ENCODE results near the gene ADCY6. TPM values are rescaled to one million over a fixed set of nuclear protein-coding genes. Genes with fewer than 3 reads are reported as not detected.

Gene ADCY6
- total and polyA plus RNA-seq, 2 donors (not counting 3 experiments of a cell fraction or from before 2014, with no cell fraction given) = 37.0 to 46.2 TPM

DNA sequence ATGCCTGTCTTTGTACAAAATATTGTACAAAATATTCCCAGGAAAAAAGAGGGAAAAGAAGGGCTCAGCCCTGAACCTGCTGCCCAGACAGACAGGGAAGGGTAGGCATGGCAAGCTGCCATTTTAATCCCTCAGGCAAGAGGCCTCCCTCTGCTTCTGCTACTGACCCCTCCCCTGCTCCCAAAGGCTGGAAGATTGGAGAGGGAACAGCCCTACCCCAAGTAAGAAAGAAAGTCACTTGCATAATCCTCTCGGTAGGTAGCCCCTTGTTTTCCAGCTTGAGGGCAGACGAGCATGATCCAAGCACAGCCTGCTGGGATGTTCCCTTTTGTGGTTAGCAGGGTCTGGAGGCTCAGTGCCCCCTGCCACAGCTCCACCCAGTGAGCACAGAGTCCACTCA is 20.7 kb downstream of the ADCY6 start:
- no peak overlapping the region for H3K4me2 ChIP-seq (ENCODE audit: insufficient read depth, low read length)
- H3K9ac ChIP-seq (replicated peaks; ENCODE audit: extremely low read depth, insufficient read depth, low read length) = no peak overlapping the region
- TF ChIP-seq EZH2 (IDR thresholded peaks at IDR 0.05; ENCODE audit: borderline replicate concordance, low read depth, low read length, severe bottlenecking) = no peak
- TF ChIP-seq FOS (IDR thresholded peaks at IDR 0.05; ENCODE audit: borderline replicate concordance, insufficient read depth, low read length) = no peak
- TF ChIP-seq POLR2AphosphoS5 (IDR thresholded peaks at IDR 0.05; ENCODE audit: insufficient read depth, low read depth, low read length) = no peak
- TF ChIP-seq, protein P1, sequence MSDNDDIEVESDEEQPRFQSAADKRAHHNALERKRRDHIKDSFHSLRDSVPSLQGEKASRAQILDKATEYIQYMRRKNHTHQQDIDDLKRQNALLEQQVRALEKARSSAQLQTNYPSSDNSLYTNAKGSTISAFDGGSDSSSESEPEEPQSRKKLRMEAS (IDR thresholded peaks at IDR 0.05; ENCODE audit: insufficient read depth, insufficient read length) = no peak
- TF ChIP-seq JUN (IDR thresholded peaks at IDR 0.05; ENCODE audit: borderline replicate concordance, insufficient read depth, insufficient read length, low read depth) = no peak
- TF ChIP-seq POLR2A (IDR thresholded peaks at IDR 0.05; ENCODE audit: low read depth, low read length) = no peak
- TF ChIP-seq MYC (IDR thresholded peaks at IDR 0.05; ENCODE audit: low read depth, low read length) = no peak
- TF ChIP-seq GATA2 (IDR thresholded peaks at IDR 0.05; ENCODE audit: insufficient read depth, insufficient read length, low read depth, low read length) = no peak
- TF ChIP-seq, protein P2, sequence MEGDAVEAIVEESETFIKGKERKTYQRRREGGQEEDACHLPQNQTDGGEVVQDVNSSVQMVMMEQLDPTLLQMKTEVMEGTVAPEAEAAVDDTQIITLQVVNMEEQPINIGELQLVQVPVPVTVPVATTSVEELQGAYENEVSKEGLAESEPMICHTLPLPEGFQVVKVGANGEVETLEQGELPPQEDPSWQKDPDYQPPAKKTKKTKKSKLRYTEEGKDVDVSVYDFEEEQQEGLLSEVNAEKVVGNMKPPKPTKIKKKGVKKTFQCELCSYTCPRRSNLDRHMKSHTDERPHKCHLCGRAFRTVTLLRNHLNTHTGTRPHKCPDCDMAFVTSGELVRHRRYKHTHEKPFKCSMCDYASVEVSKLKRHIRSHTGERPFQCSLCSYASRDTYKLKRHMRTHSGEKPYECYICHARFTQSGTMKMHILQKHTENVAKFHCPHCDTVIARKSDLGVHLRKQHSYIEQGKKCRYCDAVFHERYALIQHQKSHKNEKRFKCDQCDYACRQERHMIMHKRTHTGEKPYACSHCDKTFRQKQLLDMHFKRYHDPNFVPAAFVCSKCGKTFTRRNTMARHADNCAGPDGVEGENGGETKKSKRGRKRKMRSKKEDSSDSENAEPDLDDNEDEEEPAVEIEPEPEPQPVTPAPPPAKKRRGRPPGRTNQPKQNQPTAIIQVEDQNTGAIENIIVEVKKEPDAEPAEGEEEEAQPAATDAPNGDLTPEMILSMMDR (IDR thresholded peaks at IDR 0.05; ENCODE audit: extremely low read depth in 1 of 2, insufficient read depth in 1 of 2, low read depth in 1 of 2, low read length in 2 of 2) = no peak
- H3K27me3 ChIP-seq (ENCODE audit: control insufficient read depth in 2 of 2, insufficient read depth in 2 of 2, low read length in 2 of 2) = no peaks in the 10 kb centered on the region
- H3K4me3 ChIP-seq (replicated peaks in 1 of 3; ENCODE audit: insufficient read depth in 1 of 3, low read depth in 1 of 3, low read length in 3 of 3) = no peak overlapping the region
- no peaks in the 10 kb centered on the region for H3K9me3 ChIP-seq (replicated peaks; ENCODE audit: control insufficient read depth, insufficient read depth, low read length)
- ChIA-PET POLR2A (no interaction called here), CTCF (interaction anchor here (0.8 to 1.8 kb wide), 3 partner anchors 9 to 28 kb away, joined by 3 to 4 read pairs (median 4); no protein-coding TSS in a partner anchor)
- no peak overlapping the region for H2AFZ ChIP-seq (ENCODE audit: low read depth, low read length)
- H4K20me1 ChIP-seq (replicated peaks; ENCODE audit: control insufficient read depth, extremely low read depth, insufficient read depth, low read length) = no peaks in the 10 kb centered on the region
- H3K27ac ChIP-seq (ENCODE audit: insufficient read depth, low read depth, low read length) = no peak overlapping the region
- no peaks in the 10 kb centered on the region for H3K9me1 ChIP-seq (replicated peaks; ENCODE audit: control insufficient read depth, extremely low read depth, insufficient read depth, low read length)
- BruUV-seq (replicated peaks) = no TSS peak
- no peak for DNase-seq (ENCODE audit: low read depth, low spot score)
- FAIRE-seq = no peak
- H3K36me3 ChIP-seq (ENCODE audit: control insufficient read depth in 2 of 2, extremely low read depth in 1 of 2, insufficient read depth in 2 of 2, low read length in 2 of 2) = peaks cover 12 to 48% of the 10 kb centered on the region in 2 experiments
- intact Hi-C loops (cut with micrococcal nuclease) (no loop called here), dilution Hi-C loops (cut with MboI; ENCODE audit: extremely low pct_ligation_motif_present, low sequenced_read_pairs) (no loop called here)
- H3K4me1 ChIP-seq (ENCODE audit: control insufficient read depth, extremely low read depth, insufficient read depth, low read length) = no peaks in the 10 kb centered on the region
- H3K79me2 ChIP-seq (ENCODE audit: control insufficient read depth, insufficient read depth, low read length) = no peaks in the 10 kb centered on the region
